Kidney glomerular epithelial cell (primary cell): ENCODE measurements around the gene SVIL.
"Not testable (repeated sequence)": the region's sequence is repeated elsewhere in the genome, so short reads cannot be mapped to it uniquely, and the experiment has no call there.

ENCODE experiments used
- DNase-seq: peaks from one replicate; lab custom pipeline; 2025; lab: John Stamatoyannopoulos, UW

The SVIL gene

DNA sequence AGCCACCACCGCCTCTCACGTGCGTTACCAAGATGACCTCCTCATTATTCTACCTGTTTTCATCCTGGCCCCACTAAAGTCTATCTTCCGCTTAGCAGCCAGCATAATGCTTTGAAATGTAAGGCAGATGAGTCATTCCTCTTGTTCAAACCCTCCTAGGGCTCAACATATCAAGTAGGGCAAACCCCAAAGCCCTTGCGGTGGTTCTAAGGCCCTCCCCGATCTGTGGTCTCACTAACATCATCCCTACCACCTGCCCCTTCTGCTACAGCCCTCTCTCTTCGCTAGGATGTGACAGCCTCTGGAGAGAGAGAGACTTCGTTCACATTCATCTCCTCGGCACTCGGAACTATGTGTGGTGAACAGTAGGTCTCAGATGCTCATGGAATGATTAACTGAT lies 94.8 kb downstream of the SVIL start:
- DNase-seq = no peak

DNA sequence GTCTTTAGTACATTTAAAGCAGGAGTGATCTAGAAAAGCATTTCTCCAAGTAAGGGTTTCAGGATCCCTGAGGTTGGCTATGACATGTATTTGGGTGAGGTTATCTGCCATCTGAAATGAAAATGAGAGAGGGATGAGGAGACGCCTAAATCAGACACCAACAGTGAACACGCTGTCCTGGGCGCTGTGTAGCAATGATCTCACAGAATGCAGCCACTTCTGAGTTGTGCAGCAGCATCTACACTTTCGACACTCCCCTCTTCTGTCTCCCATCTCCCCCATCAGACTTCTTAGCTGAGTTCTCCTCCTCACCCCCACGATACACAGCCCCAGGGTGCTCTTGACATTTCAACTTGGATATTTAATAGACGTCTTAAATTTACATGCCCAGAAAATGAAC lies 95.4 kb downstream of the SVIL start:
- DNase-seq = no peak

DNA sequence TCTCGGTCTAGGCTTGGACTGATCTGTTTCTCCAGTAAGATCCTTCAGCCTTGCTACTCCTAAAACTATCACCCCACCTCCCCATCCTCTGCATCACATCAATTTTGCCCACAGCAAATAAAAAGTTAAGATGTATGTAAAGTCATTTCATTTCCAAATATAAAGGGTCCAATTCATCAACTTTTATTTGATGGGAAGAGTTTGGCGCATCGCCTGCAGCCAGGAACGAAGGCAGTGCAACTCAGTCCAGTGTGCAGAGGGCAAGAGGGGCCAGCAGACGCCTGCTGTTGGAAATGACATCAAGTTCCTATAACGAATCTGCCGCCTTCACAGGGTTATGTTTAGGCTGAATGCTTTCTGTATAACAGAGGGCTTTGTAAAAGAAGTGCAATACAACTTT lies 97.0 kb downstream of the SVIL start:
- DNase-seq = no peak

DNA sequence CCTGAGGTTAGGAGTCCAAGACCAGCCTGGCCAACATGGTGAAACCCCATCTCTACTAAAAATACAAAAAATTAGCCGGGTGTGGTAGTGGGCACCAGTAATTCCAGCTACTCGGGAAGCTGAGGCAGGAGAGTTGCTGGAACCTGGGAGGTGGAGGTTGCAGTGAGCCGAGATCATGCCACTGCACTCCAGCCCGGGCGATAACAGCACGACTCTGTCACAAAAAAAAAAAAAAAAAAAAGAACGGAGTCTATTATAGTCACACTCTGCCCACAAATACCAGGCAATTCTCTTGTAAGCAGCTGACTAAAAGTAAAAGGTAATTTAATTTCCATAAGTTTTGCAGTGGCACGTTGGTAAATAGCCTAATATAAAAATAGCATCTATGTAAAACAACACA lies 98.1 kb downstream of the SVIL start:
- DNase-seq = not testable (repeated sequence)

DNA sequence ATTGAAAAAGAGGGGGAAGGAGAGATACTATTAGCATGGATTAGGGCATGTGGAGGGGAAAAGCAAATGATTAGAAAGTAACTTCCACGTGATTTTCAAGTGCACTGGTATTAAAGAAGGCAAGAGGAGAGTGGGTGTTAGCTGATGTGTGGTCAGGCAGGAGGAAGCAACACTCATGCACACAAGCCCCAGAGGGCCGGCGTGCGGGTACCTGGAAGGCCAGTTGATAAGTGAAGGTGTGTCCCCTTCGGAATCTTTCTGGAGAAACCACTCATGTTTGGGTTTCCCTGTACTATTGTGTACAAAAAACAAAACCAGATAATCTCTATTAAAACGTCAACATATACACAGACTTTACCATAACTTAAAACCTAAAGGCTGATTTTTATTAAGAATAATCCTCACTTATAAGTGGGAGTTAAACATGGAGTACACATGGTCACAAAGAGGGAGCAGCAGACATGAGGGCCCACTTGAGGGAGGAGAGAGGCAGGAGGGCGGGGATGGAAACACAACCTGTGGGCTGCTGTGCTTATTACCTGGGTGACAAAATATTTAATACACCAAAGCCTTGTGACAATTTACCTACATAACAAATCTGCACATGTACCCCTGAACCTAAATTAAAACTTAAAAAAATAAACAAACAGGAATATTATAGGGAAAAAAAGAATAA lies 98.9 kb downstream of the SVIL start:
- no peak for DNase-seq

DNA sequence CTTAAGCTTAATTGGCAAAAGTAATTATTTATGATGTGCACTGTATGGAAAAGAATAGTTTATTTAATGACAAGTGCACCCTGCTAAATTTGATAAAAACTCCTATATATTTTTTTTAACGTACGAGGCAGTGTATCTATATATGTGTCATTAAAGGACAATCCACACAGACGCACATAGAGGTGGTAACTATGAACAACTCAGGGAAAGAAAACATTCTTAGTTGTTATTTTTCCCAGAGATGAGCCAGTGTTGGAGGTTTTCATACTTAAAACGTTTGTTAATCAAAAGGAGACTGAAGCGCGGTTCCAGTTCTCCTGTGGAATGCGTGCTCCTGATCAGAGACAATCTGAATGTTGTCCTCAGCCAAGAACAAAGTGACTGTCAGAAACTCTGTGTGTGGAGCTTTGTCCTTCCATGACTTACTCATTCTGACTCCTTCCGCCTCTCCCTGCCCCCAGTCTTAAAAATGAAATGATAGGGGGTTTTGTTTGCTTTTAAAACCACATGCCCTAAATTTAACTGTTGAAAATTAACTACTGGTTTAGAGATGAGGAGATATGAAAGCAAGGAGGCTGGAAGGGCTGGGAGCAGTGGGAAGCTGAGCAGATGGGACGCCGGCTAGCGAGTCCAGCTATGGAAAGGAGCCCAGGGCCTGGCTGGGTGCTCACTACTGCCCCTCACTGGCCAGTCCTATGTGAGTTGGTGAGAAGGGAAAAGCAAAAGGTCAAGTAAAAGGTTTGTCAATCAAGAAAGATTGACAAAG lies 99.6 kb downstream of the SVIL start:
- DNase-seq = peak; percentile 99

DNA sequence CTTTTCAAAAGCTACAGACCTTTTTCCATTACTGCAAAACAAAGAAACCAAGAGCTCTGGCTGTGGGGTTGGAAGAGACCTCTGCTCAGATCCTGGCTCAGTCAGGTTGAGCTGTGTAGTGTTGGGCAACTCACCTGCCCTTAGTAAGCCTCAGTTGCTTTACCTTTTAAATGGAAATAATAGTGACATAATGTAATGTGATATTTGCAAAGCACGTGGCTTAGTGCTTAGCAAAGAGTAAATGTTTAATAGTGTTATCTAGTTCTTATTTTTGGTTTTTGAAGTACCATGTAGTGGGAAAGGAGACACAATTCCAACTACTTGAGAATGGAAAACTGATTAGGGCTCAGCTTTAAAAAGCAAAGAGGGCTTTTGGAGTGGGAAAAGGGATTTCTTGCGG lies 100.2 kb downstream of the SVIL start:
- DNase-seq = no peak

DNA sequence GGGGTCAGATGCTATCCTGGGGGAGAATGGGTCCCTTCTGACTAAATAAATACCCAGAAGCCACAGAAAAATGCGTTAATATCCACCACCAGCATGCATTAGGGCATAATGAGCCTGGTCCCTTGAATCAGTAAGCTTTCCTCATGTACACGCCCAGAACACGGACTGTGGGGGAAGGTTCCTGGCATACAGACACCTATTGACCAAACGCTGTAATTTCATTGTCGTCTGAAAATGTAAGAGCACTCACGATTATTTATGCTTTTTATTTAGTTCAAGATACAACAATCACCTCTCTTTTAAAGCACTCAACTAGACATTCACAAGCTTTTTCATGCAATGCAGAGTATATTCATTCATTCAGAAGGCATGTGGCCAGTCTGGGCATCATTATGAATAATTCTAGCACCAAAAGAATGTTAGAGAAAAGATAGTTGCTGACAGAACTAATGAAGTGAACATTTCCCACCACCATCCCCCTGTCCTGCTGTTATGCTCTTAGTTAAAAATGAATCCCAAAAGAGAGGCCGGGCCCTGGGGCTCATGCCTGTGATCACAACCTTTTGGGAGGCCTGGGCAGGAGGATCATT lies 101.0 kb downstream of the SVIL start:
- DNase-seq = no peak

DNA sequence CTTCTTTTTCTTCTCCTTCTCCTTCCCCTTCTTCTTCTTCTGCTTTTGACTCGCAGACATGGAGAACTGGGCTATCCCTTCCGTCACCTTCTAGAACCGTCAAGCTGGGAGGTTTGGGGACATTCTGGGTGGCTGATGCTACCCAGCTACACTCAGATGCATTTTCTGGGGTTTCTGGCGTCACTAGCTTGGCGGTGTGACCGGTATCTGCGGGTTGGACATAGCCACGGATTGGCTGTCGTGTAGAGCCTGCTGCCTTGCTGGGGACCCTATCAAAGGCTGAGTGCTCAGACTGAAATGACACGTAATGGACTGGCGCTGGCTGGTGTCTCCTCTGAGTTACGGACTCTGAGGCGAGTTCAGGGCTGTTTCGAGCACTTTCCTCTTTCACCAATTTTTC lies 101.7 kb downstream of the SVIL start:
- no peak for DNase-seq

DNA sequence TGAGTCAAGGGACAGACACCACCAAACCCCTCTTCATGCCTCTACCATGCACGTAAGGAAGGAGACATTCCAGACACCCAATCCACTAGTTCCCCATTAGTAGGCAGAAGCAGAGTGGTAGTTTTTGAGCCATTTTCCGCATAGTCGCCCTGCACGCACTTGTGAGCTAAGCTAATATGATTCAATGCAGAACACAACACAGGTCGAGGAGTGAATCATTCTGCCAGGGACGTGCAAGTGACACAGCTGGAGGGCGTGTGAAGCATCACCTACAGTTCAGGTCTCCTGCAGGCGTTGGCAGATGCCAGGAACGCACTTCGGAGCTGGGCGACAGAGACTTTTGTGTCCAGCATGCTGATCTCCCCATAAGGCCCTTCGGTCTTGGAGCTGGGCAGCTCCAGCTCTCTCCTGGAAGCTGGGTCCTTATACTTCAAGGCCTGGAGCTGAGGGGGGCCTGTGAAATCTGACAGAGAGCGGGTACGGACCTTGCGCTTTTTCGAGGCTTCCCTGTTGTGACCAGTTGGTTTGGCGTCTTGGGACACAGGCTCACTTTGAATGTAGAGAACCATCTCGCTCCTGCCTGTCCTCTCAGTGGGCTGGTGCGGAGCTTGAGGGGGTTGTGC lies 102.4 kb downstream of the SVIL start:
- DNase-seq = peak; percentile 23

DNA sequence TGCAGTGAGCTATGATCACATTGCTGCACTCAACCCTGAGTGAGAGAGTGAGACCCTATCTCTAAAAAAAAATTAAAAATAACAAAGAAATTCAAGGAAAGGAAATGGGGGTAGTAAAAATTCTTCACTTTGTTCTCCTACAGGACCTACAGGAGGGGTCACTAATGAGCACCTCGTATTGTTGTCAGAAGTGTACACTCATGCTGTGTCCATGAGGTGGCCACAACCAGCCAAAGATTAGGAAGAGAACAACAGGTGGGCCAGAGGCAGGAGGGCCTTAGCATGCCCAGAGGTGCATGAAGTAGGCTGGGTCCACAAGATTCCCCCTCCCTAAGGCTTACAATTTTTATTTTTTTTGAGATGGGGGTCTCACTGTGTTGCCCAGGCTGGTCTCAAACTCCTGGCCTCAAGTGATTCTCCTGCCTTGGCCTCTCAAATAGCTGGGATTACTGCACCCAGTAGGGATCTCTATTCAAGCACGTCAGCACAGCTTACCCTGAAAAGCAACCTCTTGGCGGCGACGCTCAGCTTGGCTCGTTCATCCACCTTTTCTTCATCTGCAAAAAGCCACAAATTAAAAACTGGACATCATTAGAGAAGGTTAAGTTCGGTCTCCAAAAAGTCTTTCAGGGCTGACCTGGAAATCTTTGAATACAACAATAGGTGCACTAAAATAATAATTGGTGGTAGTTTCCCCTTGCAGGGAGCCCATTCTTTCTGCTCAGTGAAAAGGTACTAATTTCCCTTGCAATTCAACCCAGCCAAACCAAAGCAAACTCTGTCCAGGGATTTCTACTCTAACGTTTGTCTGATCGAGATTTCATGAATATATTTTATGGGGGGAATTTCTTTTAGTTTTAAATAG lies 104.4 kb downstream of the SVIL start:
- no peak for DNase-seq

DNA sequence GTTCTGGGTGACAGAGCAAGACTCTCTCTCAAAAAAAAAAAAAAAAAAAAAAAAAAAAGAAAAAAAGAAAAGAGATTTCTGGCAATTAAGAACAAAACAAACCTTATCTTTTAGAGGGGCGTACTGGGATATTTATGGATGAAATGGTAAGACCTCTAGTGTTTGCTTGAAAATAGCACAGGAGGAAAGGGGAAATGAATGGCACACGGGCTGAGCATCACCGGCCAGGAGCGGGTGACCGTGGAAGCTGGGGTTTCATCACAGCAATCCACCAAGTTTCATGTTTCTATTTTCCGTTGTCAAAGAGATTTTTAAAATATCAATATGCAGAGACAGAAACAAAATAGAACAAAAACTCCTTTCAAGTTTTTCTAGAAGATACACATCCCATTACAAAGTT lies 105.6 kb downstream of the SVIL start:
- no peak for DNase-seq

DNA sequence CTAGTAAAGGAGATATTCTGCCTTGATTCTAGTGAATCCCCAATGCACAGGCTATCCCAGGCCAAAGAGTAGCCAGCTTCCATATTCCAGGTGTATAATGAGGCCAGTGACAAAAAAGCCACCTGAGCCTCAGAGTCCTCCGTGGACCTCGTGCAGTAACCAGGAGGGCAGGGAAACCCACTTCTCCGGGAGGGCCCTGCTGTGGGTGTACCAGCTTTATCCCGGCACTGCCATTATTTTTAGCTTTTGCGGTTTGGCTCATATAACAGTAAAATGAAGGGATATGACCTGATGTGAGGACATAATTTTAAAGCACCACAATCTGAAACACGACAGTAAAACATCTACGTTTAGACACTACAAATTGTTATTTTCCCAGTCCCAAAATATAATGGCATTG lies 109.0 kb downstream of the SVIL start:
- no peak for DNase-seq

DNA sequence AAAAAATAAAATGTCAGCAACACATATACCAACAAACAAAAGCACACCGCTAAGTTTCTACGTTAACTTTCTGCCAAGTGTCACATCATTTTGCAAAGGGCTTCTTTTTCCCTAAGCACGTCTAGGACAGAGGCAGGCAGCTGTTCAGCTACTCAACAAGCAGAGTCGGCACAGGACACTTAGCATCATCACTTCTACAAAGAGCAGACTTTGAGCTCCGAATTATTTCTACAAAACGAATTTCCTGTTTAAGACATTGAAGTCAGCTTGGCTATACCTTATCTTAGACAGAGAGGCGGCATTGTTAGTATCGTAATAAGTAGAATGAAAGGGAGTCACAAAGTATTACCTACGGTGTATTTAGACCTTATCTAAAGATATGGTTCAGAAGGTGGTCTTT lies 110.1 kb downstream of the SVIL start:
- no peak for DNase-seq

DNA sequence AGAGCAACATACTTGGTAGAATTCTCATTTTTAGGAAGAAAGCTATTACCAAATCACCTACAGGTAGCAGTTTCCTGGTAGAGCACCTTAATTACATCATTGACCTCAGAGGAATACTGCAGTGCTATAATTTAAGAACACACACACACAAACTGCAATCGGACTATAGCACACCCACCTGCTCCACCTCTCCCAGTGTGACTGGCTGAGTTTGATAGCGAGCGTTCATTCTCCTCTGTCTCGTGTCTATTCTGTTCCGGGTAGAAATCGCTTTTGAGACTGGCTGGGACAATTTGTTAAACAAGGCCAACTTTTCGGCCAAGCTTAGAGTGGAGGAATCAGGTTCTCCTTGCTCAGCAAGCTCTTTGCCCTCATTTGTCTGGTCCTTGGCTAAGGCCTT lies 110.5 kb downstream of the SVIL start:
- DNase-seq = no peak

DNA sequence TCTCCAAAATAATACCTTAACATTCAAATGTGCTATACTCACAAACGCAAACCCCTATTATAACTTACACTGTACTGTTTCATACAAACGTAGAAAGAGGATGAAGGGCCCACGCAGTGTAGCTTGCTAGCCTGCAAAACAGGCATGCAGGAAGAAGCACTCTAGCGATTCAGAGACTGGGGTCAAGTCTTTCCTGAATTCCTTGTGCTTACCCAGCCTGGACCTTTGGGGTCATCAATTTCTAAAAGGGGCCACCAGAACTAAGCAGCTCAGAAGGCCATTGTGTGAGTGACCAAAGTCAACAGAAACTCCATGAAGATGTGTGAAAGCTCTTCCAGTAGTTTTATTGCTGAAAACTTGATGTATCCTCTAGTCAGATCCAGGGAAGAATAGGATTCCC lies 111.9 kb downstream of the SVIL start:
- no peak for DNase-seq

DNA sequence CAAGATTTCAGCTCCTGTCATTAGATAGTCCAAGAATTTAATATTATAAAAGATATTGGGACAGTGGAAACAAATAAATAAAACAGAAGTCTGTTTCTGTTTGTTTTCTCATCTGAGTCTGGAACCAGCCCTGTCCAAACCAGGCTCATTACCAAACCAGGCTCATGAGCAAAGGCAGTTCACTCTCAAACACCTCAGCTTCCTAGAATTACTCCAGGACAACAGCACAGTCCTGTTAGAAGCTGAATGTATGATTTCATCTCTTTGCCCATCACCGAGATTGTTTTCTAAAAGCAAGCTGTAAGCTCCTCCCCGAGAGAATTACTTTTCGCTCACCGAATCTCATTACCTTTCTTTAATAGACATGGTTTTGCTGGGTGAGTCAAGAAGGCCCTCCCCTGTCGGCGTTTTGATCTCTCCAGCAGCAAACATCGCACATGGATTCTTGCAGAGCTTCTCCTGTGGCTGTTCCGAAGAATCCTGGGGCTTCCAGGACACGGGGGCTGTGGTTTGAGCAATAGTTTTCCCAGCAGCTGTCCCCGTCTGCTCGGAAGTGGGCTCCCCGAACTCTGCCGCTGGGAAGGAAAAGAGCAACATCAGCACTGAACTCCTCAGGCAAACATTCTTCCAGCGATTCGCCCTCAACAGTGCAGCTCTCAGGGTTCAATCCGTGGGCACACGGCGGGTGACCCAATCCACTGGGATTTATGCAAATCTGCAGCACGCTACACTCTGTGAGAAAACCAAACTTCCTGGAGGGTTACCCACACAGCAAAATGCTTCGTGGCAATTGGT lies 112.5 kb downstream of the SVIL start:
- DNase-seq = peak; percentile 61

DNA sequence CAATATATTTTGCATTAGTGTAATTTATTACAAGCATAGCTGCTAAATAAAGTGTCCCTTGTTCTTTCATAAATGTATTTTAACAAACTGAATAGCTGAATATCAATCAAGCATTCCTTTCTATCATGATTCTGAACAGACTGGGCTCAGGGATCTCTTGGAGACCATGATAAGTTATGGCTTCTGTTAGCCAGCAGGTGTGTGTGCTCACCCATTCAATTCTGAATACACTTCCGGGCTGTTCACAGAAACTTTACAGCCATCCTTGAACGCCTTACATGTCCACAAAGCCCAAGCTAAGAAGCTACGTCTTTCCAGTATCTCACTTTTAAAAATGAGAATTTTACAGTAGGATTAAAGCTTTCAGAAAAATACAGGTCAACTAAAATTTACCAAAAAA lies 115.1 kb downstream of the SVIL start:
- no peak for DNase-seq

DNA sequence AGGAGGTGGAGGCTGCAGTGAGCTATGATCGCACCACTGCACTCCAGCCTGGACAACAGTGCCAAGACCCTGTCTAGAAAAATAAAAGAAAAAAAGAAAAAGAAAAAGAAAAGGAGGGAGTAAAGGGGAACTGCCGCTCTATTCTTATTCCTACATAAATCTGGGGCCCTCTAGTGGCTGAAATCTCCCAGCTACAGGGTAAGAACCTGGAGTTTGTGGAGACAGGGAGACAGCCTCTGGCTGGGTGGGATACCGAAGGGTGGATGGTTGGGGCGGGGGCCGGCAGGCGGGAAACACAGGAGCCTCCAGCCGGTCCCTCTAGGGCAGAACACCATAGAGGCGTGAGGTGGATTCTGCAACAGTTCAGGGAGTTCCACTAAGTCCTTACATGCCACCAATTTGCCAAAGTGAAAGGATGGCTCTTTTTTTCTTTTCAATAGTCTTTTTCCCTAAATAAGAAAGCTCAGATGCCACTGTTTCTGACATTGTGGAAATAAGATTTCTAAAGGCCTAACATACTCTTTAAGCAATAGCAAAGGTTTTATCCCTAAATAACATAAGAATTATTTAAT lies 117.3 kb downstream of the SVIL start:
- no peak for DNase-seq

DNA sequence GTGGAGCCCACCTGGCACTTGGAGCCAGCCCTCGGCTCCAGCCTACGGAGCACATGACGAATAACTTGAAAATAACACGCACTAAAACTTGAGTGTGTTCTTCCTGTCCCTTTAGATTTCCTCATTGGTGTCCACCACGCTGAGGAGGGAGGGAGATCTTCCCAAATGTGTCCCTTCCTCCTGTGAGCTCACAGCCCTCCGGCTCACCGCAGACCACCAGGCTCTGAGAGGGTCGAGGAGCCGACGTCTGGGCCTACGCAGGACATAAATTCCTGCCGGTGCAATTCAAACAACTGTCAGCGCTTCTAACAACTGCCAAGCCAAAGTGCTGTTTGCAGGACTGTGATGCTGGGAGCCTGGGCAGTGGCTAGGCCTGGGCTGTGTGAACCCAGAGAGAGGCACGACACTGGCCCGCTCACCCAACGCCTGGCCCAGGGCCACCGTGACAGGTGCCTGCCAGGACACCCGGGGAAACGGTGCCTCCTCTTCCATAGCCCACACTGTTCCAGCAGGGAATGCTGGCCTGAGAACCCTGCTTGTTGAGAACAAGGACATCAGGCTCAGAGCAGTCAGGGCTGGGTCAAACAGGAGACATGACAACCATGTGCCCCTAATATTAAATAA lies 118.3 kb downstream of the SVIL start:
- DNase-seq = not testable (repeated sequence)
